ENCODE measurements around the gene ZBTB24. TPM values are rescaled to one million over a fixed set of nuclear protein-coding genes. Genes with fewer than 3 reads are reported as not detected.

Gene ZBTB24
- total and polyA plus RNA-seq, 12 donors: 1.1 to 4.0 (median 3.0) TPM

DNA sequence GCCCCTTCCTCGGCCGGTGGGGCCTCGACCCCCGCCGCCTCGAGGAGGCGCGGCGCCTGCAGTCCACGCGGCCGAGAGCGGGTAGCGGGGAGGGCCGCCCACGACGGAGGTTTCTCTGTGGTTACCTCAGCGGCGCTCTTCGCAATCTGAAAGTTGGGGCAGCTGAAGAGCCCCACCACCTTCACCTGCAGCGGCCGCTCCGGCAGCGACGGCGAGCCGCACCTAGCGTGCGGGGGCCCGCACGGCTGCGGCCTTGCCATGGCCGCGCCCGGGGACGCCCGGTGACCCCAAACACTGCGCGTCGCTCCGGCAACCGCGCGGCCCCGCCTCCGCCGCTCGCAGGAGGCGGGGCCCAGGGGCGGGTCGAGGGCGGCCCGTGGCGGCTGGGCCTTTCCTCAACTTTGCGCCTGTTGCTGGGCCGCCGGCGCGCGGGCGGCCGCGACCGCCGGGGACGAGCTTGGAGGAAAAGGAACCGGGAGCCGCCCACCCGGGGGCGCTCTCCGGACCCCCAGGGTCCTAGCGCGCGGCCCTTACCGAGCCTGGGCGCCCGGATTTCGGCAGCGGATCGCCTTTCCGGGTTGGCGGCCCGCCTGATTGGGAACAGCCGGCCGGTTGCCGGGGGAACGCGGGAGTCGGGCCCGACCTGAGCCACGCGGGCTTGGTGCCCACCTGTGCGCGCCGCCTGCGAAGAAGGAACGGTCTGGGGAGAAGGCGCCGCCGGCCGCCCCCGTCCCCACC lies 42.5 kb downstream of the ZBTB24 start, which contains the start of the genes PPIL6 and SMPD2:
Gene PPIL6 (minus strand): TSS at position 298 of the 738 bp plus-strand sequence. CDS start 38 bp downstream, at position 260.
Gene SMPD2 (plus strand): TSS at position 394 of the 738 bp plus-strand sequence. CDS start 398 bp downstream, outside the sequence.
- ATAC-seq (peak; percentile 90 to 97 (median 95)), DNase-seq (peak; percentile 90 to 92)
- 0% methylated on average over 90 to 101 of the region's 102 CpGs for WGBS, 2 donors
- Histone ChIP-seq H3K27ac (peak within 1 kb of the TSS; percentile 10 to 94 (median 86)), H3K9me3 (no peaks in the 10 kb centered on the region), H3K4me3 (peak within 1 kb of the TSS; percentile 65 to 97 (median 88)), H3K27me3 (no peaks in the 10 kb centered on the region), H3K4me1 (peaks cover 9 to 27% (median 15%) of the 10 kb centered on the region in 9 donors), H3K36me3 (peaks cover 0 to 30% (median 0%) of the 10 kb centered on the region in 9 donors)
- intact Hi-C loops (cut with DNase I): loop anchor here in 5 of 10 donors (1.0 to 5.0 kb wide), 6 partner anchors 42 to 252 kb away; partner anchors contain the start of genes CD164 (in 4 of the 5), ZBTB24 (in 2 of the 5), AK9 (in 1 of the 5) and FIG4 (in 1 of the 5)
- TF ChIP-seq, protein P1, sequence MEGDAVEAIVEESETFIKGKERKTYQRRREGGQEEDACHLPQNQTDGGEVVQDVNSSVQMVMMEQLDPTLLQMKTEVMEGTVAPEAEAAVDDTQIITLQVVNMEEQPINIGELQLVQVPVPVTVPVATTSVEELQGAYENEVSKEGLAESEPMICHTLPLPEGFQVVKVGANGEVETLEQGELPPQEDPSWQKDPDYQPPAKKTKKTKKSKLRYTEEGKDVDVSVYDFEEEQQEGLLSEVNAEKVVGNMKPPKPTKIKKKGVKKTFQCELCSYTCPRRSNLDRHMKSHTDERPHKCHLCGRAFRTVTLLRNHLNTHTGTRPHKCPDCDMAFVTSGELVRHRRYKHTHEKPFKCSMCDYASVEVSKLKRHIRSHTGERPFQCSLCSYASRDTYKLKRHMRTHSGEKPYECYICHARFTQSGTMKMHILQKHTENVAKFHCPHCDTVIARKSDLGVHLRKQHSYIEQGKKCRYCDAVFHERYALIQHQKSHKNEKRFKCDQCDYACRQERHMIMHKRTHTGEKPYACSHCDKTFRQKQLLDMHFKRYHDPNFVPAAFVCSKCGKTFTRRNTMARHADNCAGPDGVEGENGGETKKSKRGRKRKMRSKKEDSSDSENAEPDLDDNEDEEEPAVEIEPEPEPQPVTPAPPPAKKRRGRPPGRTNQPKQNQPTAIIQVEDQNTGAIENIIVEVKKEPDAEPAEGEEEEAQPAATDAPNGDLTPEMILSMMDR (IDR thresholded peaks at IDR 0.05): peak; percentile 8 to 67 (median 44)

DNA sequence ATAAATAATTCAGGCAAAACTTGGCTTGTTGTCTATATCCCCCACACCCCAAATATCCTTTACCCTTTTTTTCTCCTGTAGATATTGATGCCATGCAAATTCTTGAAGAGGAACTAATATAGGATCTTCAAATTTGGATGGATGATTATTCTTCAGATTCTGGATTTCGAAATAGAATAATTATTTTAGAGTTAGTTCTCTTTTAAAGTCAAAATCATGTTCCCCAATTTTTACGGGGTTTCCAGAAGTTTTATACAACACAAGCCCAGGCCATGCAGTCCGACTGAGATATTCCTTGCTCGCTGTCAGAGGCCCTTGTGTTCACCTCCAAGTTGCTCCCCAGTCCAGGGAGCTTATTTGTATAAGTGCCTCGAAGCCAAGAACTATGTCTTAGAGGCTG lies 47.0 kb downstream of the ZBTB24 start:
- intact Hi-C loops (cut with DNase I): loop anchor here in 2 of 10 donors (5.0 to 10.0 kb wide), 2 partner anchors 51 to 54 kb away; partner anchors contain the start of gene CD164 (in 2 of the 2)

DNA sequence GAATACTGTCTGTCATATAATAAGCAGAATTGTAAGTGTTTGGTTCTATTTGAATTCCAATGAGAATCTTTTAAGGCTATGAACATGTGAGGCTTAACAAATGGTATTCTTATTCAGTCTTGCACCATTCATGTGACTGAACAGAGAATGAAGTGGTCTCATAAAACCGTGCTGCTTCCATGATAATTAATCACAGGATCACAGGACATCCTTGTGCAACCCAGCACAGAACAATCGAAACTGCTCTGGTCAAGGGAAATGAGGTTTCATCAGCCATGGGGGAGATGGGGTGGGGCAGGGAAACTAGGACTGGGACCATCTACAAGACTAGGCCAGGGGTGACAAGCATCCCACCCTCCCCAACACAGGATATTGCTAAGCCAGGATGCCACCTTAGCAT lies 48.6 kb downstream of the ZBTB24 start:
- intact Hi-C loops (cut with DNase I): loop anchor here in 1 of 10 donors (10.0 kb wide), 1 partner anchor 50 kb away; the partner anchor contains the start of gene CD164
- TF ChIP-seq, protein P1 (IDR thresholded peaks at IDR 0.05): no peak
- 53 to 71% methylated on average over 2 of the region's 2 CpGs for WGBS, 2 donors

More for the DNA sequence above, 47.0 kb downstream of the ZBTB24 start:
- Histone ChIP-seq H3K27me3 (no peaks in the 10 kb centered on the region), H3K9me3 (no peaks in the 10 kb centered on the region), H3K27ac (no peak overlapping the region), H3K4me1 (peaks cover 0 to 15% (median 6%) of the 10 kb centered on the region in 9 donors), H3K4me3 (no peak overlapping the region), H3K36me3 (no peaks in the 10 kb centered on the region)
- DNase-seq: no peak
- 95% methylated on average over 5 of the region's 5 CpGs for WGBS, 2 donors
- TF ChIP-seq, protein P1 (IDR thresholded peaks at IDR 0.05): no peak
- ATAC-seq: no peak

DNA sequence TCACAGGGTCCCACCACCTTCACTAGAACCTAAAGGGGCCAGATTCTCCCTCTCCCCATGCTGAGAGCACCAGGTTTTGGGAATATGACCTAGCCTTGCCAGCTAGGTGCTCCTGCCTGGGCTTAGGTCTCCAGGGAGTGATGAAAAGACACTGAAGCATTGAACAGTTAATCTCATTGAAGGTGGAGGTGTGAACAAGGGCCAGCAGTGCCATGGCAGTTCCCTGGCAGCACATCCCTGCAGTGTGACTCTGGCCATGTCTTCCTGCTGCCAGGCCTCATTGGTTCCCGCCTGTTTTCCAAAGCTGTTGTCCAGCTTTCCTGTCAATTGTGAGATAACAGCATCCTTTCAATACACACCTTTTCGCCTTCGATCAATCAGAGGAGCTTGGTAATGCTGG lies 53.5 kb downstream of the ZBTB24 start:
- WGBS, 2 donors: 80 to 91% methylated on average over 3 of the region's 3 CpGs
- Histone ChIP-seq H3K27me3 (no peaks in the 10 kb centered on the region), H3K9me3 (no peaks in the 10 kb centered on the region), H3K4me1 (peaks cover 0 to 16% (median 11%) of the 10 kb centered on the region in 9 donors), H3K36me3 (no peaks in the 10 kb centered on the region), H3K4me3 (peak overlapping the region in 1 of 10 donors; percentile 28), H3K27ac (peak overlapping the region in 7 of 10 donors; percentile 6 to 67 (median 40))
- DNase-seq (no peak), ATAC-seq (peak in 2 of 8 donors; percentile 11 to 12)
- intact Hi-C loops (cut with DNase I): no loop called here
- TF ChIP-seq, protein P1 (IDR thresholded peaks at IDR 0.05): no peak

More for the DNA sequence above, 48.6 kb downstream of the ZBTB24 start:
- H3K4me1 ChIP-seq: peaks cover 0 to 13% (median 8%) of the 10 kb centered on the region in 9 donors
- H3K36me3 ChIP-seq: no peaks in the 10 kb centered on the region
- no peak for ATAC-seq
- H3K4me3 ChIP-seq: no peak overlapping the region
- no peak overlapping the region for H3K27ac ChIP-seq
- DNase-seq: no peak
- H3K27me3 ChIP-seq: no peaks in the 10 kb centered on the region
- H3K9me3 ChIP-seq: no peaks in the 10 kb centered on the region
